ENCODE results near the gene LAMTOR1. TPM values are rescaled to one million over a fixed set of nuclear protein-coding genes. Genes with fewer than 3 reads are reported as not detected.

Gene LAMTOR1
- total RNA-seq, 1 donor from 2014 or later: 87.2 TPM

DNA sequence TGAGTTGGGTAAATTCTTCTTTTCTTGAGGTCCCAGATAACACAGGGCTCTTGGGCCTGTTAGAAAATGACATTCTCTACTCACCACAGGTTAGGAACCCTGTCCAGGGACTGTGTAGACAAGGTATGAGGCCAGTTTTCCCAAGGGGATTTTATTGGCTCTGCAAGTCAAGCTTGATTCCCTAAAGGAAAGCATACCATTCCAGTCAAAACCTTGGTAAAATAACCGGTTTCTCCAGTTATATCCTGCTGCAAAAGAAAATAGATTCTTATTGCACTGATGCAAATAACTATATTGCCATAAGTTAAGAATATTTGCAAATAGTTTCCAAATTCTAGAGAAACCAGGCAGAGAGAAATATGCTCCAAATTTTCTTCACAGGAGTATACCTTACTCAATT, 22.9 kb upstream of the LAMTOR1 start:
- TF ChIP-seq, protein P1, sequence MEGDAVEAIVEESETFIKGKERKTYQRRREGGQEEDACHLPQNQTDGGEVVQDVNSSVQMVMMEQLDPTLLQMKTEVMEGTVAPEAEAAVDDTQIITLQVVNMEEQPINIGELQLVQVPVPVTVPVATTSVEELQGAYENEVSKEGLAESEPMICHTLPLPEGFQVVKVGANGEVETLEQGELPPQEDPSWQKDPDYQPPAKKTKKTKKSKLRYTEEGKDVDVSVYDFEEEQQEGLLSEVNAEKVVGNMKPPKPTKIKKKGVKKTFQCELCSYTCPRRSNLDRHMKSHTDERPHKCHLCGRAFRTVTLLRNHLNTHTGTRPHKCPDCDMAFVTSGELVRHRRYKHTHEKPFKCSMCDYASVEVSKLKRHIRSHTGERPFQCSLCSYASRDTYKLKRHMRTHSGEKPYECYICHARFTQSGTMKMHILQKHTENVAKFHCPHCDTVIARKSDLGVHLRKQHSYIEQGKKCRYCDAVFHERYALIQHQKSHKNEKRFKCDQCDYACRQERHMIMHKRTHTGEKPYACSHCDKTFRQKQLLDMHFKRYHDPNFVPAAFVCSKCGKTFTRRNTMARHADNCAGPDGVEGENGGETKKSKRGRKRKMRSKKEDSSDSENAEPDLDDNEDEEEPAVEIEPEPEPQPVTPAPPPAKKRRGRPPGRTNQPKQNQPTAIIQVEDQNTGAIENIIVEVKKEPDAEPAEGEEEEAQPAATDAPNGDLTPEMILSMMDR (IDR thresholded peaks at IDR 0.05): no peak
- H3K9me3 Mint-ChIP-seq: peaks cover 25% of the 10 kb centered on the region
- ATAC-seq (ENCODE audit: low read depth) (no peak), DNase-seq (no peak)
- H3K27me3 Mint-ChIP-seq: peaks cover 23% of the 10 kb centered on the region
- intact Hi-C loops (cut with micrococcal nuclease): no loop called here
- no peak overlapping the region for H3K27ac Mint-ChIP-seq
- peaks cover 3% of the 10 kb centered on the region for H3K36me3 Mint-ChIP-seq (ENCODE audit: low read depth)
- ChIA-PET CTCF (no interaction called here), POLR2A (no interaction called here)
- H3K4me1 Mint-ChIP-seq: no peaks in the 10 kb centered on the region
- H3K4me3 Mint-ChIP-seq: no peak overlapping the region

DNA sequence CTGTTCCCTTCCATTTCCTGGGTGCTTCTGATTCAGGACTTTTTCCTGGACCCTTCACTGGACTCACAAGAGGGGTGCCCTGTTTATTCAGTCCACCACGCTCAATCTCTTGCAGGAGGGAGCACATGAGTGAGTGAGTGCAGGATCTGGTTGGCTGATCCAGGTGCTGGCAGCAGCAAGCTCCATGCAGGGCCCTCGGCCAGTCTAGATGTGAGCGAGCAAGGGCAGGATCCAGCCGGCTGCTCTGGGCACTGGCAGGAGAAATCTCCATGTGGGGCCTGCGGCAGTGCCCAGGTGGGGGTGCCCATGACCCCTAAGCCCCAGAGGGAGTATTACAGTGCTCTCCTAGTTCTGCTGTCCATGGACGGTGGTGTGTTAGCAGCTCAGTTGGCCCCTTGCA, 20.9 kb upstream of the LAMTOR1 start:
- ATAC-seq (ENCODE audit: low read depth): no peak
- H3K36me3 Mint-ChIP-seq (ENCODE audit: low read depth): peaks cover 3% of the 10 kb centered on the region
- TF ChIP-seq, protein P1 (IDR thresholded peaks at IDR 0.05): no peak

DNA sequence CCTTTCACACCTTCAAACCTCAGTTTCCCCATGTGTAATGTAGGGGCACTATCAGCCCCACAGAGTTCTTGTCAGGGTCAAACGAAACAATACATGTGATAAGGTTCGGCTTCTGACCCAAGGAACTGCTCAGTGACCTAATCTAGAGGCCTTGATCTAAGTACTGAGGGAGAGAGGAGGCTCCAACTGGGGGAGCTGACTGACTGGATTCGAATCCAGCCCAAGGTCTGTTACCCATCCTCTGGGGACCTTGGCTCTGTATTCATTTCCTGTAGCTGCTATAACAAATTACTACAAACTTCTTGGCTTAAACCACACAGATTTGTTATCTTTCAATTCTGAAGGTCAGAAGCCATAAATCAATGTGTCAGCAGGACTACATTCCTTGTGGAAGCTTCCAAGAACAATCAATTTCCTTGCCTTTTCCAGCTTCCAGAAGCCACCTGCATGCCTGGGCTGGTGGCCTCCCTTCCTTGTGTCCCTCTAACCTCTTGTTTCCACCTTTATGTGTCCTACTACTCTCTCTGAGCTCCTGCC, 20.1 kb upstream of the LAMTOR1 start:
- no peaks in the 10 kb centered on the region for H3K4me1 Mint-ChIP-seq
- ATAC-seq (ENCODE audit: low read depth) (no peak), DNase-seq (no peak)
- no peak overlapping the region for H3K27ac Mint-ChIP-seq
- POLR2A ChIA-PET: interaction anchor here (2.2 kb wide), 1 partner anchor 11 kb away, joined by 6 read pairs; the partner anchor contains the start of gene ANAPC15
- intact Hi-C loops (cut with micrococcal nuclease): no loop called here
- TF ChIP-seq, protein P1 (IDR thresholded peaks at IDR 0.05): no peak
- no peaks in the 10 kb centered on the region for H3K36me3 Mint-ChIP-seq (ENCODE audit: low read depth)
- H3K27me3 Mint-ChIP-seq: peaks cover 17% of the 10 kb centered on the region
- H3K4me3 Mint-ChIP-seq: no peak overlapping the region
- peaks cover 13% of the 10 kb centered on the region for H3K9me3 Mint-ChIP-seq
- CTCF ChIA-PET: interaction anchor here (0.6 kb wide), 1 partner anchor 549 kb away, joined by 4 read pairs; no protein-coding TSS in a partner anchor

More for the DNA sequence above, 20.9 kb upstream of the LAMTOR1 start:
- H3K27me3 Mint-ChIP-seq: peaks cover 21% of the 10 kb centered on the region
- intact Hi-C loops (cut with micrococcal nuclease): no loop called here
- peaks cover 20% of the 10 kb centered on the region for H3K9me3 Mint-ChIP-seq
- POLR2A ChIA-PET: interaction anchor here (2.2 kb wide), 1 partner anchor 11 kb away, joined by 6 read pairs; the partner anchor contains the start of gene ANAPC15
- CTCF ChIA-PET: no interaction called here
- no peak for DNase-seq
- no peak overlapping the region for H3K27ac Mint-ChIP-seq
- no peaks in the 10 kb centered on the region for H3K4me1 Mint-ChIP-seq
- H3K4me3 Mint-ChIP-seq: no peak overlapping the region

DNA sequence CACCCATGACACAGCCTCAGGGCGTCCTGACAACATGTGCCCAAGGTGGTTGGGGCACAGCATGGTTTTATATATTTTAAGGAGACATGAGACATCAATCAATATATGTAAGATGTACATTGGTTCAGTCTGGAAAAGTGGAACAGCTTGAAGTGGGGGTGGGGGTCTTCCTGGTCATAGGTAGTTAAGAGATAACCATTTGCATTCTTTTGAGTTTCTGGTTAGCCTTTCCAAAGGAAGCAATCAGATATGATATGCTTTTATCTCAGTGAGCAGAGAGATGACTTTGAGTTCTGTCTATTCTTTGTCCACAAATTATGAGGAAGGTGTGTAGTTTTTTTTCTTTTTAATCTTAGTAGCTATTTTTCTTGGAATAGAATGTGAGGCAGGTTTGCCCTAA, 19.5 kb upstream of the LAMTOR1 start:
- H3K4me3 Mint-ChIP-seq: no peak overlapping the region

DNA sequence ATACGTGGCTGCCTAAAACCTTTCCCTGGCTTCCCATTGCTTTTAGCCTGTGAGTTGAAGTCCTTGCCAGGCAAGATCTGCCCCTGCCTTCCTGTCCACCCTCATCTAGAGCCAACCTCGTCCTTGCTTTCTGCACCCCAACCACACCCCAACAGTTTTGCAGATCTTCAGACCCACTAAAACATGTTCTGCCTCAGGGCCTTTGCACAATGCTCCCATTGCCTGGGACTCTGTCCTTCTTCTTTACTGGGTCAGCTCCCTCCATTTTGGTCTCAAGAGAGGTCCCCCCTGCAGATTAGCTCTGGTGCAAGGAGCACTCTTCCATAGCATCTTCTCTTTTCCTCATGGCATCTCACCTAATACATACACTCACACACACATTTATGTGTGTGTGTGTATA, 17.8 kb upstream of the LAMTOR1 start:
- Mint-ChIP-seq H3K4me3 (no peak overlapping the region), H3K27ac (no peak overlapping the region), H3K9me3 (peaks cover 4% of the 10 kb centered on the region), H3K27me3 (peaks cover 23% of the 10 kb centered on the region), H3K4me1 (no peaks in the 10 kb centered on the region), H3K36me3 (ENCODE audit: low read depth) (no peaks in the 10 kb centered on the region)
- no peak for ATAC-seq (ENCODE audit: low read depth)
- CTCF ChIA-PET: no interaction called here
- DNase-seq: no peak
- TF ChIP-seq, protein P1 (IDR thresholded peaks at IDR 0.05): no peak
- POLR2A ChIA-PET: no interaction called here
- intact Hi-C loops (cut with micrococcal nuclease): no loop called here

More for the DNA sequence above, 19.5 kb upstream of the LAMTOR1 start:
- TF ChIP-seq, protein P1 (IDR thresholded peaks at IDR 0.05): no peak
- Mint-ChIP-seq H3K27ac (no peak overlapping the region), H3K27me3 (peaks cover 19% of the 10 kb centered on the region), H3K9me3 (peaks cover 9% of the 10 kb centered on the region), H3K36me3 (ENCODE audit: low read depth) (no peaks in the 10 kb centered on the region), H3K4me1 (no peaks in the 10 kb centered on the region)
- intact Hi-C loops (cut with micrococcal nuclease): no loop called here
- ChIA-PET POLR2A (interaction anchor here (2.2 kb wide), 1 partner anchor 10 kb away, joined by 6 read pairs; the partner anchor contains the start of gene ANAPC15), CTCF (interaction anchor here (0.6 kb wide), 1 partner anchor 549 kb away, joined by 4 read pairs; no protein-coding TSS in a partner anchor)
- ATAC-seq (ENCODE audit: low read depth) (no peak), DNase-seq (no peak)
